HG03439 (cell line): Measurements from ENCODE around the gene EPHA7.

Experiments used
- ATAC-seq: cut with Tn5 transposase; IDR thresholded peaks from one replicate; pipeline ENCODE4 v1.9.1; 2021; ENCODE audit warnings: mild to moderate bottlenecking, moderate library complexity; ENCODE audit not compliant: unreplicated experiment

EPHA7 gene

GRCh38 chr6:93259332-93259731, 160.0 kb downstream of the EPHA7 start:
- no peak for ATAC-seq

DNA sequence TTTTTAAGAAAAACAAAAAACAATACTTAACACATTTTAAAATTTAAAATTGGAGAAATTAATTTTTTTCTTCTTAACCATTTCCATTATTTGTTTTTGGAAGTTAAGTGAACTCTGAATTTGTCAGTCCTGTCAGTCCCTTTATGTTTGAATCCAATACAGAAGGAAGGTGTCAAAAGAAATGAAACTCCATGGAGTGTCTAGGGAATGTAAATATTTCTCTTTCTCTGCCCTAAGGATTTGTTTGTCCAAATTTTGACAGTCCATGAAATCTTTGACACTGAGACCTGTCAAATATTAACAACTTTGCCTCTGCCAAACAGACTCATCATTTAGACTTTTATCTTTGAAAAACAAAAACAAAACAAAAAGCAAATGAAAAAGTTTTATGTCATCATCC, 166.4 kb downstream of the EPHA7 start:
- no peak for ATAC-seq

DNA sequence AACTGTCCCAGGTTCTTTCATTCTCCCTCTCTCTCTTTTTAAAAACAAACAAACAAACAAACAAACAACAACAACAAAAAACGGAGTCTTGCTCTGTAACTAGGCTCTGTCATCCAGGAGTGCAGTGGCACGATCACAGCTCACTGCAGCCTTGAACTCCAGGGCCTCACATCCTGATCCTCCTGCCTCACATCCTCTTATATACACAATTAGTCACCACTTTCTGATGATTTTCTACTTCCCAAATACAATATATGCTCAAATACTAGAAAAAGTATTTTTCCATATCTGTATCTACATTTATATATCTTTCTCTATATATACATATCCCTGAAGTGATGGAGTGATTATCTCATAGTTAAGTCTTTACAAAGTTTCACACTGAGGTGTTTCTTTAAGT, 170.7 kb downstream of the EPHA7 start:
- ATAC-seq = no peak

- no peak for ATAC-seq
Observed at GRCh38 chr6:93243231-93243778, 176.1 kb downstream of the EPHA7 start.

GRCh38 chr6:93242049-93242448, 177.3 kb downstream of the EPHA7 start:
- no peak for ATAC-seq

DNA sequence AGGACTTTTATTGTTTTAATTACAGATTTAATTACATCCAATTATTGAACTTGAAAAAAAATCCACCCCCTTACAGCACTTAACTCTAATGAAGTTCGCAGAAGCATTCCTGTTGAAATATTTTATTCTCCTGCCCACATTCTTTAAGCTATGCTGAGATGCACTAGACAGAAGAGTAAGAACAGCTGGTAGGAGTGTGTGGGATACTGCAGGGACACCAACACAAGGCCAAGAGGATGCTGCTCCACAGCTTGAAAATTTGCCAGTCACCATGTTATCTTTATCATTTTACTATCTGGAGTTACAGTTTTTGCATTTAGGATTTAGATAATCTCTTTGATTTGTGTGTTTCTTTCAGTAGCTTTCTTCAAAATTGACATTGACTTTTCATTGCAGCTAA, 180.7 kb downstream of the EPHA7 start:
- no peak for ATAC-seq

DNA sequence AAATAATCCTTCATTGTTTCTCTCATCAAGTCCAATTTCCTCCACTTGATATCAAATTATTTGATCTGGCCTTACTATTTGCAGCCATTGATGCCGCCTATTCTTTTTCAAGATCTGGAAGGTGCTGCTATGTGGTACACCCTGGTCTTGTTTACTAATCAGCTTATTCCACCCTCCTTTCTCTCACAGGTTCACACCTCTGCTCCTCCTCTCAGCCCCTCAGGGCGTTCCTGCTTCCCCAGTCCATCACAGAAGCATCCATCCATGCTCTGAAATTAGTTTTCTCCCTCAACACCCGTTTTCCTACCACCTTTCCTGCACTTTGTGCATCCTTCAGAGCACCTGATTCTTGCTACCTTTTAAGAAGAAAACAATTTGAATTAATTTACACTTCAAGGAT, 183.6 kb downstream of the EPHA7 start:
- ATAC-seq = no peak

DNA sequence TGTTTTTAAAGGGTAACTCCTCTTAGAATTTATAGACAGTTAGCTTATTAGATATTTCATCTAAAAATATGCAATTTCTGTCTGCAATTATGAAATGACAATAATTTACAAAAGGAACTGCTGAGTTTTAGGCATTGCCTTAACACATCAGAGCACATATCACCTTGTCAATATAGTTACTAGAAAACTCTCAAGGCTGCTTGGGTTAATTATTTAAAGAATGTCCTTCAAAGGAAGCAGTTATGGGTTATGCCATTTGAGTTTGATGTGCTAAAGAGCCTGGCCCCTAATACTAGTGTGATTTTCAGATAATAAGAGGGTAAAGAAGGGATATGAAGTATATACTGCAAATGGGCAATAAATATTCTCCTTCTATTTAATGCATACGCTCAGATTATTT, 192.5 kb downstream of the EPHA7 start:
- ATAC-seq = no peak

DNA sequence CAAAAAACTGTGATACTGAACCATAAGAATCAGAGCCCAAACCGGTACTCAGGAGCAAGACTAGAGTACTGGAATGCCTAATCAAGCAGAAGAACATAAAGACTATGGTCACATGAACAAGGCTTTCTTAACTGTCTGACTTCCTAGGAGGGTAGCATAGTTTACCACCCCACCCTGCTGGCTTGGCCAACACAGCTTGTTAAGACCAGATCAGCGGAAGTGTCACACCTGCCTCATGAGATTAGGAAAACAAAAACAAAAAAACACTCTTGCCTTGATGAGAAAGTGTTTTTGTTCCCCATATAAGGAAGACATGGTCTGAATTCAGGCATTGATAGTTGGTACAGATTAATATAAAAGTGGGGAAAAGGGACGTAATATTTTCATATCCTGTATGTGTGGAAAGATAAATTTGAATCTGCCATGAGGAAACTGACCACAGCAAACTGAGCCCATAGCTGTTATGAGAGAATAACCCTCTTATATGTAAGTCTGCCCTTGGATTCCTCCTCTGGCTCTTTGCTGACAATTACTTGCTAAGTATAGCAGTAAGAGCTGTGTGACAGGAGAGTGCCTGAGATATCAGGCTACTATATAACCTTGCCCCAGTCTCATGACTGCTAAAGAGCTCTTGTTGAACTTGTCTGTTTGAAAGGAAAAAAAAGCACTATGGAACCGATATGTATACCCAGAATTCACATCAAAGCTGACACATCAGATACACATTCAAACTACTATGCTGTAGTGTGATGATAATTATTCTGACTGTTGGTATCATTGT, 197.1 kb downstream of the EPHA7 start:
- ATAC-seq = no peak

- ATAC-seq = no peak
Observed at GRCh38 chr6:93219447-93219846, 199.9 kb downstream of the EPHA7 start.

DNA sequence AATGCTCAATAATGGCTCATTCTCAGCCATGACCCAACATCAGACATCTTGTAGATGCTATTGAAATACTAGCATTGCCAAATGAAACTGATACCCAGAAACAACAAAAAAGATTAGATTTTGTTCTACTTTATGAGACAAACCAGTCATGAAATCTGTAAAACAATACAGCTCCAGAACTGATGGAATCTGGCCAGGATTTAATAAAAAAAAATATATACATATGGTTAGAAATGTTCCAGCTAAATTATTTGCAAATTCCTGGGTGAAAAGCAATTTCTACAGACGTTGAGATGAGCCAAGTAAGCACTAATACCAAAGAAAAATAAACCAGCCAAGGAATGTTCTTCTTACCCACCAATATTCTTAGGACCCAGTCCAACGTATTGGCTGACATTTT, 201.3 kb downstream of the EPHA7 start:
- no peak for ATAC-seq

GRCh38 chr6:93213028-93213427, 206.3 kb downstream of the EPHA7 start:
- no peak for ATAC-seq

DNA sequence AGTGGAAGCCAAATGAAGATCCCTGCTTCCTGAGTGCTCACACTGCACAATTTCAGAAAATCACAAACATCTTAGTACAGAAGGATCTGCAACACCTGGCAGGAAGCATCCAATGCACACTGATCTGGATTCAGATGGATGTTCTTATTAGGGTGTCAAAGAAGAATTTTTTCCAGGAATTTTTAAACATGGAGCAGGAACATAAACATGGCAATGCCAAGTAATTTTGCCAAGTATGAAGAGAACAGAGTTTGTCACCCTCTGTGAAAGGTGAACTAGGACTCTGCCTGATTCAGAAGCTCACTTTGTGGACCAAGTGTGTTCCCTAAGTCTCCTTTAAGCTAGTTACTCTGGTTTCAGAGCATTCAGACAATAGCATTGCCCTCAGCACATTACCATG, 208.5 kb downstream of the EPHA7 start:
- no peak for ATAC-seq

- no peak for ATAC-seq
Observed at GRCh38 chr6:93209358-93209757, 210.0 kb downstream of the EPHA7 start.

GRCh38 chr6:93196406-93196970, 222.9 kb downstream of the EPHA7 start:
- no peak for ATAC-seq

- ATAC-seq = no peak
Observed at GRCh38 chr6:93194480-93194879, 224.9 kb downstream of the EPHA7 start.

- ATAC-seq = no peak
Observed at GRCh38 chr6:93193868-93194267, 225.5 kb downstream of the EPHA7 start.
